ENCODE results near the gene GOLGA2. TPM values are rescaled to one million over a fixed set of nuclear protein-coding genes. Genes with fewer than 3 reads are reported as not detected.

GOLGA2 gene
- total RNA-seq, 1 donor from 2014 or later = 87.0 TPM

- H3K9me3 Mint-ChIP-seq (ENCODE audit: low read depth) = no peaks in the 10 kb centered on the region
- peak overlapping the region; percentile 59 for H3K4me3 Mint-ChIP-seq (ENCODE audit: low read depth)
Measured at GRCh38 chr9:128250839-128251731, 24.7 kb downstream of the GOLGA2 start.

GRCh38 chr9:128249908-128250838 lies 25.6 kb downstream of the GOLGA2 start:
- Mint-ChIP-seq H3K27me3 (peaks cover 40% of the 10 kb centered on the region), H3K27ac (peak overlapping the region; percentile 56), H3K4me3 (ENCODE audit: low read depth) (peak overlapping the region; percentile 65)

More at GRCh38 chr9:128250839-128251731, 24.7 kb downstream of the GOLGA2 start:
- no peak overlapping the region for H3K27ac Mint-ChIP-seq
- peaks cover 3% of the 10 kb centered on the region for H3K36me3 Mint-ChIP-seq (ENCODE audit: insufficient read depth)
- no peak for DNase-seq (ENCODE audit: low spot score, unreplicated experiment)
- TF ChIP-seq CTCF (IDR thresholded peaks at IDR 0.05; ENCODE audit: unreplicated experiment) = no peak
- H3K27me3 Mint-ChIP-seq = peaks cover 36% of the 10 kb centered on the region
- H3K4me1 Mint-ChIP-seq (ENCODE audit: low read depth) = peaks cover 2% of the 10 kb centered on the region

GRCh38 chr9:128249558-128249907 lies 26.3 kb downstream of the GOLGA2 start:
- no peak for DNase-seq (ENCODE audit: low spot score, unreplicated experiment)
- Mint-ChIP-seq H3K27ac (no peak overlapping the region), H3K36me3 (ENCODE audit: insufficient read depth) (peaks cover under 1% of the 10 kb centered on the region), H3K4me1 (ENCODE audit: low read depth) (peaks cover 5% of the 10 kb centered on the region), H3K4me3 (ENCODE audit: low read depth) (peak overlapping the region; percentile 65), H3K27me3 (peaks cover 40% of the 10 kb centered on the region), H3K9me3 (ENCODE audit: low read depth) (no peaks in the 10 kb centered on the region)
- no peak for TF ChIP-seq CTCF (IDR thresholded peaks at IDR 0.05; ENCODE audit: unreplicated experiment)

More at GRCh38 chr9:128249908-128250838, 25.6 kb downstream of the GOLGA2 start:
- peaks cover 5% of the 10 kb centered on the region for H3K4me1 Mint-ChIP-seq (ENCODE audit: low read depth)
- peaks cover 3% of the 10 kb centered on the region for H3K36me3 Mint-ChIP-seq (ENCODE audit: insufficient read depth)
- TF ChIP-seq CTCF (IDR thresholded peaks at IDR 0.05; ENCODE audit: unreplicated experiment) = no peak
- DNase-seq (ENCODE audit: low spot score, unreplicated experiment) = peak; percentile 92
- H3K9me3 Mint-ChIP-seq (ENCODE audit: low read depth) = no peaks in the 10 kb centered on the region

- peaks cover 41% of the 10 kb centered on the region for H3K27me3 Mint-ChIP-seq
- no peak overlapping the region for H3K27ac Mint-ChIP-seq
- H3K36me3 Mint-ChIP-seq (ENCODE audit: insufficient read depth) = no peaks in the 10 kb centered on the region
- H3K4me3 Mint-ChIP-seq (ENCODE audit: low read depth) = no peak overlapping the region
- no peak for TF ChIP-seq CTCF (IDR thresholded peaks at IDR 0.05; ENCODE audit: unreplicated experiment)
- H3K4me1 Mint-ChIP-seq (ENCODE audit: low read depth) = peaks cover 5% of the 10 kb centered on the region
- no peaks in the 10 kb centered on the region for H3K9me3 Mint-ChIP-seq (ENCODE audit: low read depth)
- DNase-seq (ENCODE audit: low spot score, unreplicated experiment) = no peak
Measured at GRCh38 chr9:128247226-128247803, 28.5 kb downstream of the GOLGA2 start.

- Mint-ChIP-seq H3K9me3 (ENCODE audit: low read depth) (no peaks in the 10 kb centered on the region), H3K4me1 (ENCODE audit: low read depth) (peaks cover 5% of the 10 kb centered on the region), H3K27me3 (peaks cover 33% of the 10 kb centered on the region), H3K36me3 (ENCODE audit: insufficient read depth) (no peaks in the 10 kb centered on the region), H3K4me3 (ENCODE audit: low read depth) (no peak overlapping the region), H3K27ac (no peak overlapping the region)
- TF ChIP-seq CTCF (IDR thresholded peaks at IDR 0.05; ENCODE audit: unreplicated experiment) = no peak
- no peak for DNase-seq (ENCODE audit: low spot score, unreplicated experiment)
Measured at GRCh38 chr9:128246471-128246870, 29.3 kb downstream of the GOLGA2 start.
